HUES64 (cell line): ENCODE measurements around the gene PERM1.
"Not testable (repeated sequence)": the region's sequence is repeated elsewhere in the genome, so short reads cannot be mapped to it uniquely, and the experiment has no call there.

ENCODE experiments used
- H3K27ac ChIP-seq: 2 replicates; pipeline ENCODE4 v1.7.0; 2013; ENCODE audit warnings: low read depth, low read length, inconsistent platforms
- H3K27me3 ChIP-seq: 2 replicates; pipeline ENCODE4 v1.6.1; 2013; ENCODE audit warnings: mild to moderate bottlenecking, low read length; ENCODE audit not compliant: insufficient read depth
- H3K36me3 ChIP-seq: 2 replicates; pipeline ENCODE4 v1.6.1; 2013; ENCODE audit warnings: mild to moderate bottlenecking, low read length; ENCODE audit not compliant: insufficient read depth
- H3K4me1 ChIP-seq: 2 replicates; pipeline ENCODE4 v1.6.1; 2013; ENCODE audit warnings: mild to moderate bottlenecking, low read length, moderate library complexity; ENCODE audit not compliant: insufficient read depth
- H3K4me3 ChIP-seq: 2 replicates; pipeline ENCODE4 v1.5.1; 2013; ENCODE audit warnings: mild to moderate bottlenecking, low read length, moderate library complexity
- H3K9ac ChIP-seq: 2 replicates; pipeline ENCODE4 v1.6.1; 2013; ENCODE audit warnings: mild to moderate bottlenecking, low read depth, low read length
- H3K9me3 ChIP-seq: 2 replicates; pipeline ENCODE4 v1.6.1; 2013; ENCODE audit warnings: low read depth, low read length; ENCODE audit not compliant: insufficient read depth
- WGBS: fragments of 150-250, 120-280 bp; methylation state at CpG from one replicate; pipeline ENCODE4 v1.1.7; 2013; ENCODE audit warnings: missing lambda C conversion rate; 5-methylcytosine and 5-hydroxymethylcytosine counted together

The PERM1 gene

GRCh38 chr1:1013922-1014648 lies 32.2 kb upstream of the PERM1 start:
- peak overlapping the region; percentile 69 for H3K4me3 ChIP-seq
- H3K36me3 ChIP-seq: no peaks in the 10 kb centered on the region
- peaks cover 9% of the 10 kb centered on the region for H3K27me3 ChIP-seq
- H3K4me1 ChIP-seq: peaks cover 8% of the 10 kb centered on the region
- H3K9ac ChIP-seq: peak overlapping the region; percentile 60
- no peaks in the 10 kb centered on the region for H3K9me3 ChIP-seq
- peak overlapping the region; percentile 83; the same call in 1 of the 2 replicates for H3K27ac ChIP-seq
- 34% methylated on average over 41 of the region's 41 CpGs for WGBS

- peak within 1 kb of the TSS; percentile 83; the same call in 1 of the 2 replicates for H3K27ac ChIP-seq
- 6% methylated on average over 30 of the region's 30 CpGs for WGBS
- peaks cover 8% of the 10 kb centered on the region for H3K4me1 ChIP-seq
- H3K27me3 ChIP-seq: peaks cover 9% of the 10 kb centered on the region
- H3K4me3 ChIP-seq: peak within 1 kb of the TSS; percentile 69
- H3K36me3 ChIP-seq: no peaks in the 10 kb centered on the region
- no peaks in the 10 kb centered on the region for H3K9me3 ChIP-seq
- peak within 1 kb of the TSS; percentile 60 for H3K9ac ChIP-seq
Measured at GRCh38 chr1:1013105-1013921, 31.4 kb upstream of the PERM1 start, which contains the start of gene ISG15. Gene ISG15 (plus strand): TSS chr1:1013497. CDS start chr1:1013574, 77 bp downstream.

GRCh38 chr1:1012736-1013104 lies 30.8 kb upstream of the PERM1 start:
- H3K9me3 ChIP-seq, H3K36me3 ChIP-seq, H3K4me1 ChIP-seq, H3K27me3 ChIP-seq: not testable (repeated sequence)
- WGBS: 82% methylated on average over 13 of the region's 13 CpGs
- Histone ChIP-seq H3K27ac (peak overlapping the region; percentile 83; the same call in 1 of the 2 replicates), H3K4me3 (peak overlapping the region; percentile 69), H3K9ac (peak overlapping the region; percentile 40; the same call in 1 of the 2 replicates)

GRCh38 chr1:1011396-1011949 lies 29.6 kb upstream of the PERM1 start:
- Histone ChIP-seq H3K4me1 (peaks cover 8% of the 10 kb centered on the region), H3K9ac (no peak overlapping the region), H3K4me3 (no peak overlapping the region), H3K36me3 (no peaks in the 10 kb centered on the region), H3K9me3 (no peaks in the 10 kb centered on the region), H3K27me3 (peaks cover 9% of the 10 kb centered on the region), H3K27ac (no peak overlapping the region)
- WGBS: 84% methylated on average over 14 of the region's 14 CpGs

GRCh38 chr1:1010131-1010530 lies 28.2 kb upstream of the PERM1 start:
- H3K9ac ChIP-seq, H3K27ac ChIP-seq, H3K9me3 ChIP-seq, H3K36me3 ChIP-seq, H3K4me3 ChIP-seq, H3K27me3 ChIP-seq: not testable (repeated sequence)
- 93% methylated on average over 6 of the region's 8 CpGs for WGBS
- H3K4me1 ChIP-seq: peaks cover 11% of the 10 kb centered on the region

- peaks cover 23% of the 10 kb centered on the region for H3K27me3 ChIP-seq
- no peak overlapping the region for H3K27ac ChIP-seq
- no peaks in the 10 kb centered on the region for H3K36me3 ChIP-seq
- H3K4me3 ChIP-seq: no peak overlapping the region
- H3K4me1 ChIP-seq: peaks cover 11% of the 10 kb centered on the region
- no peak overlapping the region for H3K9ac ChIP-seq
- WGBS: 86% methylated on average over 37 of the region's 37 CpGs
- no peaks in the 10 kb centered on the region for H3K9me3 ChIP-seq
Measured at GRCh38 chr1:1006305-1007159, 24.6 kb upstream of the PERM1 start.

- no peak overlapping the region for H3K4me3 ChIP-seq
- 75% methylated on average over 23 of the region's 23 CpGs for WGBS
- no peaks in the 10 kb centered on the region for H3K36me3 ChIP-seq
- peaks cover 11% of the 10 kb centered on the region for H3K4me1 ChIP-seq
- H3K9ac ChIP-seq: no peak overlapping the region
- no peaks in the 10 kb centered on the region for H3K9me3 ChIP-seq
- no peak overlapping the region for H3K27ac ChIP-seq
- peaks cover 30% of the 10 kb centered on the region for H3K27me3 ChIP-seq
Measured at GRCh38 chr1:1005774-1006304, 23.9 kb upstream of the PERM1 start.

GRCh38 chr1:1004780-1005697 lies 23.1 kb upstream of the PERM1 start:
- 49% methylated on average over 21 of the region's 21 CpGs for WGBS
- H3K9me3 ChIP-seq: no peaks in the 10 kb centered on the region
- no peak overlapping the region for H3K4me3 ChIP-seq
- H3K9ac ChIP-seq: peak overlapping the region; percentile 36; the same call in 1 of the 2 replicates
- H3K27ac ChIP-seq: peak overlapping the region; percentile 46; the same call in 1 of the 2 replicates
- H3K4me1 ChIP-seq: peaks cover 11% of the 10 kb centered on the region
- H3K27me3 ChIP-seq: peaks cover 38% of the 10 kb centered on the region
- H3K36me3 ChIP-seq: no peaks in the 10 kb centered on the region

- Histone ChIP-seq H3K27me3 (peaks cover 44% of the 10 kb centered on the region), H3K9me3 (no peaks in the 10 kb centered on the region), H3K4me1 (peaks cover 11% of the 10 kb centered on the region), H3K27ac (no peak overlapping the region), H3K9ac (no peak overlapping the region), H3K4me3 (no peak overlapping the region), H3K36me3 (no peaks in the 10 kb centered on the region)
- WGBS: 78% methylated on average over 7 of the region's 7 CpGs
Measured at GRCh38 chr1:1004420-1004779, 22.5 kb upstream of the PERM1 start.
